ENCODE results near the gene CAPS. TPM values are rescaled to one million over a fixed set of nuclear protein-coding genes. Genes with fewer than 3 reads are reported as not detected.
"Not testable (repeated sequence)": the region's sequence is repeated elsewhere in the genome, so short reads cannot be mapped to it uniquely, and the experiment has no call there.

The CAPS gene
- total RNA-seq, 1 donor from 2014 or later = 14.4 TPM

DNA sequence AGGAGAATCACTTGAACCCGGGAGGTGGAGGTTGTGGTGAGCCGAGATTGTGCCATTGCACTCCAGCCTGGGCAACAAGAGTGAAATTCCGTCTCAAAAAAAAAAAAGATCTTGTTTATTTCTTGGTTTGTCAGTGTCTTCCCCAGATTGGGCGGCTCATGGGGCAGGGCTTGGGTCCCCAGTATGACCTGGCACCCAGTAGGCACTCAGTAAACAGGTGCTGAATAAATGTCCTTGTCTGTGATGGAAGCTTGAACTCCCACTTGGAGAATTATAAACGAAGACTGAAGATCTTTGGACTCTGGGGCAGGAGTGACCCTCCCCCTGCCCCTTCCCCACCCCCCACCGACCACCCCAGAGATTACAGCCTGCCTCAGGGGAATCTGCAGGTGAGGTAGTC lies 33.9 kb upstream of the CAPS start:
- H3K9me3 Mint-ChIP-seq (ENCODE audit: unreplicated experiment) = no peaks in the 10 kb centered on the region
- no peaks in the 10 kb centered on the region for H3K36me3 Mint-ChIP-seq (ENCODE audit: unreplicated experiment)
- no peak overlapping the region for H3K27ac Mint-ChIP-seq (ENCODE audit: unreplicated experiment)
- H3K4me3 Mint-ChIP-seq (ENCODE audit: unreplicated experiment) = no peak overlapping the region
- DNase-seq (ENCODE audit: extremely low spot score, unreplicated experiment) = no peak
- H3K27me3 Mint-ChIP-seq (ENCODE audit: unreplicated experiment) = peaks cover 6% of the 10 kb centered on the region
- peaks cover 12% of the 10 kb centered on the region for H3K4me1 Mint-ChIP-seq (ENCODE audit: unreplicated experiment)
- TF ChIP-seq, protein P1, sequence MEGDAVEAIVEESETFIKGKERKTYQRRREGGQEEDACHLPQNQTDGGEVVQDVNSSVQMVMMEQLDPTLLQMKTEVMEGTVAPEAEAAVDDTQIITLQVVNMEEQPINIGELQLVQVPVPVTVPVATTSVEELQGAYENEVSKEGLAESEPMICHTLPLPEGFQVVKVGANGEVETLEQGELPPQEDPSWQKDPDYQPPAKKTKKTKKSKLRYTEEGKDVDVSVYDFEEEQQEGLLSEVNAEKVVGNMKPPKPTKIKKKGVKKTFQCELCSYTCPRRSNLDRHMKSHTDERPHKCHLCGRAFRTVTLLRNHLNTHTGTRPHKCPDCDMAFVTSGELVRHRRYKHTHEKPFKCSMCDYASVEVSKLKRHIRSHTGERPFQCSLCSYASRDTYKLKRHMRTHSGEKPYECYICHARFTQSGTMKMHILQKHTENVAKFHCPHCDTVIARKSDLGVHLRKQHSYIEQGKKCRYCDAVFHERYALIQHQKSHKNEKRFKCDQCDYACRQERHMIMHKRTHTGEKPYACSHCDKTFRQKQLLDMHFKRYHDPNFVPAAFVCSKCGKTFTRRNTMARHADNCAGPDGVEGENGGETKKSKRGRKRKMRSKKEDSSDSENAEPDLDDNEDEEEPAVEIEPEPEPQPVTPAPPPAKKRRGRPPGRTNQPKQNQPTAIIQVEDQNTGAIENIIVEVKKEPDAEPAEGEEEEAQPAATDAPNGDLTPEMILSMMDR (IDR thresholded peaks at IDR 0.05) = no peak

DNA sequence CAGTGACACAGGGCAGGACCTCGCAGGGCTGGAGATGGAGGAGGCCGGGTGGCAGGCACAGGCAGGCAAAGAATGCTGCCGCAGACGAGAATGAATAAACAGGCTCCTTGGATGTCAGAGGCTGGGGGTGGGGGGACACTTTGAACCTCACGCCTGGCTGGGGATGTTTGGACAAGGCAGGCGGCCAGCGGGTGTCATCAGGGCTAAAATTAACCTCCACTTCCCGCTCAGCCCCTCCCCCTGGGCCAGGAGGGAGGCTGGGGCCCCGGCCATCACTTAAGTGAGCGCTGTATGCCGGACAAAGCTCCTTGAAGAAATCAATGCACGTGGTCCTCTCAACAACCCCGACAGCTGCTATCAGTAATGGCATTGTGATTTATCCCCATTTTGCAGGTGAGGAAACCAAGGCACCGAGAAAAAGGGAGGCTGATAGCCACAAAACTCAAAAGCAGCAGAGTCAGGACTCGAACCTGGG lies 33.4 kb upstream of the CAPS start:
- Mint-ChIP-seq H3K9me3 (ENCODE audit: unreplicated experiment) (no peaks in the 10 kb centered on the region), H3K27ac (ENCODE audit: unreplicated experiment) (no peak overlapping the region), H3K27me3 (ENCODE audit: unreplicated experiment) (peaks cover 6% of the 10 kb centered on the region), H3K36me3 (ENCODE audit: unreplicated experiment) (no peaks in the 10 kb centered on the region), H3K4me3 (ENCODE audit: unreplicated experiment) (no peak overlapping the region), H3K4me1 (ENCODE audit: unreplicated experiment) (peaks cover 12% of the 10 kb centered on the region)
- DNase-seq (ENCODE audit: extremely low spot score, unreplicated experiment) = no peak
- TF ChIP-seq, protein P1 (IDR thresholded peaks at IDR 0.05) = no peak

DNA sequence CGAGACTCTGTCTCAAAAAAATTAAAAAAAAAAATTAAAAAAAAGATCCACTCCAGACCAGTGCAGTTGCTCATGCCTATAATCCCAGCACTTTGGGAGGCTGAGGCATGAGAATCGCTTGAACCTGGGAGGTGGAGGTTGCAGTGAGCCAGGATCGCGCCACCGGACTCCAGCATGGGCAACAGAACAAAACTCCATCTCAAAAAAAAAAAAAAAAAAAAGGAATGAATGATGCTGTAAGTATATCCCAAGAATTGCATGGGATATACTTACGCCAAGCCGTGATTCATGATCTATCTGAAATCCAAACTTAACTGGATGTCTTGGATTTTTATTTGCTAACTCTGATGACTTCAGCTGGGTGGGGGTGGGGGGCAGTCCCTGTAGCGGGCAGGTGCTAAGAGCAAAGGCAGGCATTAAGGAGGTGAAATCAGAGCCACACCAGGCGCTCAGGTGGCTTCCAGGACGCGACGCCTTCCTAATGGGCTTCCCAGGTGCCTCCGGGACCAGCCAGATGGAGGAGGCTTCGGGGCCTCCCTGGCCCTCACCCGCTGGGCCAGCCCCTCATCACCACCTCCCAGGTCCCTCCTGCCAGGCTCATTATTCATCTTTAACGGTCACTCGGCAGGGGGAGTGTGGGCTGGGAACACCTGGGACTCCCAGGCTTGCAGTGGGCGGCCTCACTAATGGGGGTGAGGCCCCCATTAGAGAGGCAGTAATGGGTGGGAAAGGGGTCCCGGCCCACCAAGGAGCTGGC lies 32.3 kb upstream of the CAPS start:
- Mint-ChIP-seq H3K4me3 (ENCODE audit: unreplicated experiment) (no peak overlapping the region), H3K27me3 (ENCODE audit: unreplicated experiment) (peaks cover 4% of the 10 kb centered on the region), H3K27ac (ENCODE audit: unreplicated experiment) (no peak overlapping the region), H3K36me3 (ENCODE audit: unreplicated experiment) (no peaks in the 10 kb centered on the region), H3K9me3 (ENCODE audit: unreplicated experiment) (no peaks in the 10 kb centered on the region), H3K4me1 (ENCODE audit: unreplicated experiment) (peaks cover 12% of the 10 kb centered on the region)
- no peak for DNase-seq (ENCODE audit: extremely low spot score, unreplicated experiment)
- TF ChIP-seq, protein P1 (IDR thresholded peaks at IDR 0.05) = no peak

DNA sequence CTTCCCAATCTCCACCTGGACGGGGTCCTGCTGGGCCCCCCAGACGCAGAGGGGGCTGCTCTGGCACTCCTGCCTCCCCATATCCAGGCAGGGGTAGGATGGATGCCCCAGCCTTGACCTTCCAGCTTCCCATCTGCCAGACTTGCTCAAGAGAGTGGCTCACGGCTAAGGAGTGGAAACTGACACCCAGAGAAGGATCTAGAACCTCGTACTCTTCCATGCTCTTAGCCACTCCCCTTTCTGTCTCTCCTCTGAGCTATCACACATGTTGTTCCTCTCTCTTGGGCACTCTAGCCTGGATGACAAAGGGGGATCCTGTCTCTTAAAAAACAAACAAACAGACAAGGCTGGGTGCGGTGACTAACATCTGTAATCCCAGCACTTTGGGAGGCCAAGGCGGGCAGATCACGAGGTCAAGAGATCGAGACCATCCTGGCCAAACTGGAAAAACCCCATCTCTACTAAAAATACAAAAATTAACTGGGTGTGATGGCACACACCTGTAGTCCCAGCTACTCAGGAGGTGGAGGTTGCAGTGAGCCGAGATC lies 31.6 kb upstream of the CAPS start:
- TF ChIP-seq, protein P1 (IDR thresholded peaks at IDR 0.05) = no peak
- H3K4me1 Mint-ChIP-seq (ENCODE audit: unreplicated experiment) = peaks cover 12% of the 10 kb centered on the region
- H3K4me3 Mint-ChIP-seq (ENCODE audit: unreplicated experiment) = no peak overlapping the region

DNA sequence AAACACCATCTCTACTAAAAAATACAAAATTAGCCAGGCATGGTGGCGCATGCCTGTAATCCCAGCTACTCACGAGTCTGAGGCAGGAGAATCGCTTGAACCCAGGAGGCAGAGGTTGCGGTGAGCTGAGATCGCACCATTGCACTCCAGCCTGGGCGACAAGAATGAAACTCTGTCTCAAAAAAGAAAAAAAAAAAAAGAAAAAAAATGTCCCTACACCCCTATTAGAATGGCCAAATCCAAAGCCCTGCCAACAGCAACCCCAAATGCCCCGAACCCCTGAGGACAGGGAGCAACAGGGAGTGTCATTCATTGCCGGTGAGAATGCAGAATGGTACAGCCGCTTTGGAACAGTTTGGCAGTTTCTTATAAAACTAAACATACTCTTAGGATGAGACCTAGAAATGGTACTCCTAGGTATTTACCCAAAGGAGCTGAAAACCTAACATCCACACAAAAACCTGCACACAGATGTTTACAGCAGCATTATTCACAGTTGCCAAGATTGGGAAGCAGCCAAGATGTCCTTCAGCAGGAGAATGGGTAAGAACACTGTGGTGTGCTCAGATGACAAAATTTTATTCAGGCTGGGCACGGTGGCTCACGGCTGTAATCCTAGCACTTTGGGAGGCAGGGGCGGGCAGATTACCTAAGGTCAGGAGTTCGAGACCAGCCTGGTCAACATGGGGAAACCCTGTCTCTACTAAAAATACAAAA lies 30.7 kb upstream of the CAPS start:
- not testable (repeated sequence) for H3K9me3 Mint-ChIP-seq (ENCODE audit: unreplicated experiment); H3K27me3 Mint-ChIP-seq (ENCODE audit: unreplicated experiment); H3K4me3 Mint-ChIP-seq (ENCODE audit: unreplicated experiment); H3K27ac Mint-ChIP-seq (ENCODE audit: unreplicated experiment); H3K36me3 Mint-ChIP-seq (ENCODE audit: unreplicated experiment); DNase-seq (ENCODE audit: extremely low spot score, unreplicated experiment)
- peaks cover 12% of the 10 kb centered on the region for H3K4me1 Mint-ChIP-seq (ENCODE audit: unreplicated experiment)

More for the DNA sequence above, 31.6 kb upstream of the CAPS start:
- Mint-ChIP-seq H3K36me3 (ENCODE audit: unreplicated experiment) (no peaks in the 10 kb centered on the region), H3K27me3 (ENCODE audit: unreplicated experiment) (peaks cover 4% of the 10 kb centered on the region), H3K27ac (ENCODE audit: unreplicated experiment) (no peak overlapping the region), H3K9me3 (ENCODE audit: unreplicated experiment) (no peaks in the 10 kb centered on the region)
- DNase-seq (ENCODE audit: extremely low spot score, unreplicated experiment) = no peak

DNA sequence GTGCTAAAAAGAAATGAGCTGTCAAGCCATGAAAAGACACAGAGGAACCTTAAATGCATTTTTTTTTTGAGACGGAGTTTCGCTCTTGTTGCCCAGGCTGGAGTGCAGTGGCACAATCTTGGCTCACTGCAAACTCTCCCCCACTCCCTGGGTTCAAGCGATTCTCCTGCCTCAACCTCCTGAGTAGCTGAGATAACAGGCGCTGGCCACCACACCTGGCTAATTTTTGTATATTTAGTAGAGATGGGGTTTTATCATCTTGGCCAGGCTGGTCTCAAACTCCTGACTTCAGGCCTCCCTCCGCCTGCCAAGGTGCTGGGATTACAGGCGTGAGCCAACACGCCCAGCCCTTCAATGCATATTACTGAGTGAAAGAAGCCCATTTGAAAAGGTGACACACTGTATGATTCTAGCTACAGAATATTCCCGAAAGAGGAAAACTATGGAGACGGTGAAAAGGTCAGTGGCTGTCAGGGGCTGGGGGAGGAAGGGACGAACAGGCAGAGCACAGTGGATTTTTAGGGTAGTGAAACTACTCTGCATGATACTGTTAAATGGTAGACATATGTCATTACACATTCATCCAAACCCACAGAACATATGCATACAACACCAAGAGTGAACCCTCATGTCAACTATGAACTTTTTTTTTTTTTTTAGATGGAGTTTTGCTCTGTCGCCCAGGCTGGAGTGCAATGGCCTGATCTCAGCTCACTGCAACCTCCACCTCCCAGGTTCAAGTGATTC lies 29.8 kb upstream of the CAPS start:
- peaks cover 12% of the 10 kb centered on the region for H3K4me1 Mint-ChIP-seq (ENCODE audit: unreplicated experiment)
- H3K27me3 Mint-ChIP-seq (ENCODE audit: unreplicated experiment); H3K4me3 Mint-ChIP-seq (ENCODE audit: unreplicated experiment); DNase-seq (ENCODE audit: extremely low spot score, unreplicated experiment); H3K36me3 Mint-ChIP-seq (ENCODE audit: unreplicated experiment); H3K9me3 Mint-ChIP-seq (ENCODE audit: unreplicated experiment); H3K27ac Mint-ChIP-seq (ENCODE audit: unreplicated experiment): not testable (repeated sequence)

Measured in osteocyte (in vitro differentiated cells).